A172 (cell line): ENCODE measurements around the gene DLGAP5. TPM values are rescaled to one million over a fixed set of nuclear protein-coding genes. Genes with fewer than 3 reads are reported as not detected.
A peak's percentile ranks its signal among the peaks of the same experiment; 100 is the strongest.

Experiments used
- DNase-seq: peaks from one replicate; pipeline ENCODE4 v3.0.0-alpha.2; 2015; ENCODE audit warnings: low spot score
- total RNA-seq: library from RNA; depleted of rRNA; stranded (reverse); fragments of >200 nt; shearing (Covaris generic); gene quantifications from 2 replicates; pipeline ENCODE4 v1.2.3, GENCODE V29; 2014

The DLGAP5 gene
- total RNA-seq, 1 experiment from 2014 or later: 58.4 TPM

- DNase-seq: no peak
Measured at GRCh38 chr14:55188686-55189295, 2.6 kb downstream of the DLGAP5 start.

- no peak for DNase-seq
Measured at GRCh38 chr14:55180434-55180833, 11.0 kb downstream of the DLGAP5 start.

DNA sequence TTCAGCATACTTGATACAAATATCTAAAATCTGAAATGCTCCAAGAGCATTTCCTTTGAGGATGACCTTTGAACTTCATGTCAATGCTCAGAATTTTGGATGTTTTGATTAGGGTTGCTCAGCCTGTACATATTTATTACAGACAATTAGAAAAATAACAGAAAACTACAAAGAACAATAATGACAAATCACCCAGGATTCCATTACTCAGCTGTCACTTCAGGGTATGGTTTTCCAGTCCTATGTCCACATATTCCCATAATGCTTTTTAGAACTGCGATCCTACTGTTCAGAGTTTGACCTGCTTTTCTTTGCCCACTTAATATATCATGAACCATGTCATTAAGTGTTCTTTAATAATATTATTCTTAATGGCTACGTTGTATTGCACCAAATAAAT lies 11.4 kb downstream of the DLGAP5 start:
- no peak for DNase-seq

GRCh38 chr14:55170526-55170925 lies 20.9 kb downstream of the DLGAP5 start:
- no peak for DNase-seq

DNA sequence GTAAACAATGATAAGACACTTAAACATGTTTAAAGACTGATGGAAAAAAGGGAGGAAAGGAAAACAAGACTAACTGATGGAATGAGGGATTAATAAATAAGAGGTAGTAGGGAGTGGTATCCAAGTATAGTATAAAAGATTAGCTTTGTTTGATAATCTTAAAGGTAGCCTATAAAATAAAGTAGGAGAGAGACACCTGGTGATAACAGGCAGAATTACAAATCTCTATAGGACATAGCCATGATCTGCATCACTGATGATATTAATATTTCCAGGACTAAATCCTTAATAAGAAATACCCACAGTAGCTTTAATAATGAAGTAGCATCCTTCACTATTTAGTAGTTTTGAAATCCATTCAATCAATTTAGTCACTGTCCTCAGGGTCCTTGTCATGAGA lies 30.4 kb downstream of the DLGAP5 start:
- peak; percentile 25 for DNase-seq

GRCh38 chr14:55158412-55158811 lies 33.0 kb downstream of the DLGAP5 start:
- DNase-seq: no peak

GRCh38 chr14:55157080-55157479 lies 34.3 kb downstream of the DLGAP5 start:
- DNase-seq: no peak

- no peak for DNase-seq
Measured at GRCh38 chr14:55153951-55154350, 37.4 kb downstream of the DLGAP5 start.

DNA sequence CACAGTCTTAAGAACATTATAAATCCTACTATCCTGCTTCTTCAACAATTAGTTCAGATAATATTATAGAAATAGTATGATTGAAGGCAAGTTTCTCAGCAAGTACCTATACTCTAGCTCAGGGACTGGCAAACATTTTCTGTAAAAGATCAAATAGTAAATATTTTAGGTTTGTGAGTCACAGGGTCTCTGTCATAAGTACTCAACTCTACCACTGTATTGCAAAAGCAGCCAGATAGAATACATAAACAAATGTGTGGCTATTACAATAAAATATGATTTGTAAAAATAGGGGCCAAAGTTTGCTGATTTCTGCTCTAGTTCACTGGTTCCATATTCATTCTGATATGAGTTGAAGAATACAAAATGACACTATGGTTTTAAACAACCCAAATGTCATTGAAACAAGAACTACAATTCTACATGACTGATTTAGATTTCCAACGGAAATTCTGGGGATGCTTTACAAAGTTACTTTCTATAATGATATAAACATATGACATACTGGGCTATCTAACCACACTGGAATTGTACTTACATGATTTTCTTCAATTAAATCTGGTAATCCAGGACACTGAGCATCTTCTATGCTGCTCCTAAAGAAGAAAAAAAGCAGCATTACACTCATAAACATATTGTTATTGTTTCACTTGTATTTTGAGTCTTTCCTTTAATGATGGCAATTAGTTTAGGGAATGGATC lies 39.2 kb downstream of the DLGAP5 start:
- DNase-seq: no peak

- DNase-seq: no peak
Measured at GRCh38 chr14:55151601-55152000, 39.8 kb downstream of the DLGAP5 start.

DNA sequence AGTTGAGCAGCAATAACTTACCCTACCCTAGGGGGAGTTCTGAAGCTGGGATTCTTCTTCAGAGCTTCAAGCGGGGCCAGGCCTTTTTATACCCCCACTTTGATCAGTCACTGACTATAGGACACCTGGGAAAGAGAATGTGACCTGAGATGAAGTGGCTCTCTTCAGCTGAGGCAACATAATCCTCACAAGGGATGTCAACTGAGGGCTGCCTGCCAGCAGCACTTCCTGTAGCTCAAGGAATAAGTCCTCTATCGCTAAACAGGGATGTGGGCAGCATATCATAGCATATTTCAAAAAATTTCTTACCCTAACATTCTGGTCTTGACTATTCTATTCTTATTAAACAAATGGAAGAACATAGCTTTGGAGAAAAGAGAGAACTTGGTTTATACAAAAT lies 45.0 kb downstream of the DLGAP5 start:
- no peak for DNase-seq

DNA sequence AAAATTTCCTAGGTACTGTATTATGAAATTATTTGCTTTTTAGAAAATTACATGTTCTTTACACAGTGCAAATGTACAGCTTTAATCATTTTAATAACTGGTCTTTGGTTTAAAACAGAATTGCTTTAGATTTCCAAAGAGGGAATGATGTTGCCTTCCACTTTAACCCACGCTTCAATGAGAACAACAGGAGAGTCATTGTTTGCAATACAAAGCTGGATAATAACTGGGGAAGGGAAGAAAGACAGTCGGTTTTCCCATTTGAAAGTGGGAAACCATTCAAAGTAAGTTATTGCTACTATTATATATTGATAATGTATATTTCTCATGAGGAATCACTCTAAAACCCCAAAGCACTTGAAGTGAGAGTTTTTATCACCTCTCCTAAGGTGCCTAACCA lies 48.9 kb downstream of the DLGAP5 start:
- DNase-seq: no peak

- no peak for DNase-seq
Measured at GRCh38 chr14:55141825-55142224, 49.6 kb downstream of the DLGAP5 start.

GRCh38 chr14:55139696-55140509 lies 51.5 kb downstream of the DLGAP5 start:
- DNase-seq: no peak

DNA sequence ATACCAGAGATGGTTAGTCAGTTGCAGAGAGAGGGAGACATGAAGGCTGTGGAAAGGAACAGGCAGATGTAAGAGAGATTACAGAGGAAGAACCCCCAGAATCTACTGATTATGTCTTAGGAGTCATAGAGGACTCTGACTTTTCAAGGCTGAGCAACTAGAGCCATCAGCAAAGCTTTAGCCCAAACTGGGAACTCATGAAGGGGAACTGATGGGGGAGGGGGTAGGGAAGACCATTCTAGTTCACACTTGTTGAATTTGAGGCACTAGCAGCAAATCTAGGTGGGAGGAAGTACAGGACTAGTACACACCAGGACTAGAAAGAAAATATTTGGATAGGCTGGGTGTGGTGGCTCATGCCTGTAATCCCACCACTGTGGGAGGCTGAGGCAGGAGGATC lies 52.2 kb downstream of the DLGAP5 start:
- no peak for DNase-seq

DNA sequence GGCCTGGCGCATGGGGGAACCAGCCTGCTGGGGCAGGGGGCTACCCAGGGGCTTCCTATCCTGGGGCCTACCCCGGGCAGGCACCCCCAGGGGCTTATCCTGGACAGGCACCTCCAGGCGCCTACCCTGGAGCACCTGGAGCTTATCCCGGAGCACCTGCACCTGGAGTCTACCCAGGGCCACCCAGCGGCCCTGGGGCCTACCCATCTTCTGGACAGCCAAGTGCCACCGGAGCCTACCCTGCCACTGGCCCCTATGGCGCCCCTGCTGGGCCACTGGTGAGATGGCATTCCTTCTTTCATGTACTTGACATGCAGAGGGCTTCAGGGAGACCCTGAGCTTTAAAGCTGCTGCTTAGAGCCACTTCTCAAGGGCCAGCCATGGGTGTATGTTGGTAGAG lies 53.3 kb downstream of the DLGAP5 start:
- DNase-seq: no peak

DNA sequence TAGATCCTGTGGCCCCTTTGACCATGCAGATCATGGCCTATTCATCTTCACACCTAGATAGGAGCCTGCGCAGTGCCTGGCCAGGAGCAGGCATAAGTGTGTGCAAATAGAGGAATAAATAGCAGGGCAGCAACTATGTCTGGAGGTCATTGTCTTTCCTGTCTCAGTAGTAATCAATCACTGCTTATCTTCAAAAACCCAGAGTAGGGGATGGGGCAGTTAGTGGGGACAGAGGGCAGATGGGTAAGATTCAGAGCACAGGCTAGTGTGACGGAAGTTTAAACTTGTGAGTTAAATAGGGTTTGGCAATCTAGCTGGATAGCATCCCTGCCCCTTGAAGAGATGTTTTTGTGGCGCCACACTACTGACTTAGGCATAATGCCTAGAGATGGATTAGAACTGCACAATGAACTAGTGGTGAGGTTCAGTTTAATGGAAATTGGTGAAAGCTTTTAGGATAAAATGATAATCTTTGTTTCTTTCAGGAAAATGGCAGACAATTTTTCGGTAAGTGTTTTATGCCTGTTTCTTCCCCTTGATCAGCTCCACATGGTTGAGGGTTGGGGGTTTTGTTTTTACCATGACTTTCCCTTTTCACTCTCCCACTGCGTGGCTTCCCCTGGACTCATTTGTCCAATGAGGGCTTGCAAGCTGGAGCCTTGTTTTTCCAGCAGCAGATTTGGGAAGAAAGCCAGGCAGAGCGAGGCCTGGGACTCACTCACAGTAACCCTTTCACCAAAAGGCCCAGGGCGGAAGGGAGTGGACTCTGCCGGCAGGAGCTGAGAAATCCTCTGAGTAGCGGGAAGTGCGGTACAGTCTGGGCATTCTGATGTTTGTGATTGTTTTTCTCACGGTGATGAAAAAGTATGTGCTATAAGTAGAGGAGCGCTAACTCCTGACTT lies 54.2 kb downstream of the DLGAP5 start:
- DNase-seq: no peak

- no peak for DNase-seq
Measured at GRCh38 chr14:55136241-55136640, 55.1 kb downstream of the DLGAP5 start.

DNA sequence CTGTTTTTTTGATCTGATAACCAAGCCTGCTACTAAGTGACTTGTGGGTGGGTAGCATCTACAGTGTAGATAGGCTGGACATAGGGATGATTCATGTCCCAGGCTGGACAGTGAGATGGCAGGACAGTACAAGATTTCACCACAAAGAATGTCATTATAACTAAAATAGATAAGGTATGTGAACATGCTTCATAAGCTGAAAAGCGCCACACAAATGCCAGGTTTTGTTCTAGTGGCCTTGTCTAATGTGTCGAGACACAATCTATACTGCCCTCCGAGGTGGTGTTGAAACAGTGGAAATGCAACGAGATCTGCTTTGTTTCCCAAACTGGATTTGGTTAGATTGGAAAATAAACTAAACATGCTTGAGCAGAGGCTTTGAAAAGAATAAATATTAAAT lies 58.0 kb downstream of the DLGAP5 start:
- DNase-seq: peak; percentile 57

DNA sequence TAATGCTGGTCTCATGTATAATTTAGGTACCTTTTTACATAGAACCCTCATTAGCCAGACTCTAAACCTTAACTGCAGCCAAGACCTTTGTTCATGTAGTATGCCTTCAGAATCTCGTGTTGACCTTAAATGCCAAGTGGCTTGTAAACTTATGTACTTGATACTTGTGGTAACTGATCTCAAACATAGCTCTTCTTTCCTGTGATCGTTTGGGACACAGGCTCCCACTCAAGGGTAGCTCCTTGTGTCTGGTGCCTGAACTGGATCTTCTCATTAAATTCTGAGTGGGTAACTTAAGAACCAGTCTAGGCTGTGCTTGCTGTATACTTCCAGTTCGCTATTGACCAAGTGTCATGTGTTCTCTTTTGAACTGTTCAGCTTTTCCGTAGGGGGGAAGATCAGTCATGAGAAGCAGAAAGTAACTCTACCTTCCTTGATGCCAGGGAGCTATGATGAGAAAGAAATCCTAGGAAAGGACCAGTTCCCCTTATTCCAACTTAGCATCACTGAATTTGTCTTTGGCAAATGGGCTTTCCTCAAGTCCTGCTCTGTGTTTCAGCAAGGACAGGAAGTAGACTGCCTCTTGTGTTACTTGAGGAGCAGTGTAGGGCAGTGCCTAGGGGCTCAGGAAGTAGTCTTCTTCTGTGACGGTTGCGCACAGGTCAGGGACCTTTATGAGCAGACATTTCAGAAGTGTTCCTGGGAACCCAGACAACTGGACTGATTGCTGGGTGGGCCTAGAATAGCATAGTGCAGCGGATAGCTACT lies 59.8 kb downstream of the DLGAP5 start:
- no peak for DNase-seq

DNA sequence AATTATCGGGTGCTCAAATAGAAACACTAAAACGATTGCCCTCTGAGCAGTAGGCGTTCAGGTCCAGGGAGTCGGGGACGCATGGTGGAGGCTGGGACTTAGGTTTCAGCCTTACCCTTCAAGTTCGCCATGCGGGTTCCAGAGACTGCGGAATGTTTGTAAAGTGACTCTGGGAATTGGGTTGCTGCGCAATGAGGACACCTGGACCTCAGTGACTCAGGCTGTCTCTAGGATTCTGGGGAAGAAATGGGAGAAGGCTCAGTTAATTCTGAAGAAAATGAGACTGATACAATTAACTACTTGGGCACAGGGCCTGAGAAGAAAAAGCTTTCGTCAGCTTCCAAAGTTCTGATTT lies 61.2 kb downstream of the DLGAP5 start:
- peak; percentile 26 for DNase-seq
